CD4-positive, alpha-beta T cell treated with Interleukin-2 at 100 ng/mL for 4 hours (primary cell): ENCODE results near the gene ROR2.
"Not testable (repeated sequence)": the region's sequence is repeated elsewhere in the genome, so short reads cannot be mapped to it uniquely, and the experiment has no call there.

Experiments used
- DNase-seq: peaks from one replicate; pipeline ENCODE4 v3.0.0-alpha.2; 2020; ENCODE audit warnings: low spot score

ROR2 gene

DNA sequence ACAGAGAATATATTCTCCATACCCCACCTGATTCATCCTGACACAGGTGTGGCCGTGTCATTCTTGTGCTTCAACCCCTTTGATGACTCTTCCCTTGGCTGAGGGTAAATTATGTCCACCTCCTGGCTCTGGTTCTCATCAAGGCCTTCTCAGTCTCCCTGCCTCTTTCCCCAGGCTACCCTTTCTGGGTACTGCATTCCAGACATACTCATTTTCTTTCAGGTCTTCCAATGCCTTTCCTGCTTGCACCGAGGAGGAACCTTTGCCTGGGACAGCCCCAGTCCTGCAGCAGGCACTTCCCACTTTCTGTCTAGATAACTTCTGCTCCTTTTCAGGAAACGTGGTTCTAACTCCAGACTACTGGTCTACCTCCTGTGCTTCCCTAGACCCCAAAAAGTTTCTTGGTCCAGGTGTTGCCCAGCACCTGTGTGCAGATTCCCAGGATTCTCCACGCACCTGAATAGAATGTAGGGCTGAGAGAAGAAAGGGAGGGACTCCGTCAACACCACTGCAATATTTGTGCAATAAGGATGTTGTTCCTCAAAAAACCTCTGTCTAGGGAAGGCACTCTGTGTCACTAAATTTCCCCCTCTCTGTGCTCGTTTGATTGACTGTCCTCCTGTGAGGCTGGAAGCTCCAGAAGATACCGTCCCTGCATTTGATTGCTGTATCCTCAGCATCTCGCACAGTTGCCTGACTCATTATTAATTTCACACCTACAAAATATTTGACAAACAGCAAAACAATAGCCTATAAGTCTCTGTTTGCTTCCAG lies 271.0 kb downstream of the ROR2 start:
- no peak for DNase-seq

DNA sequence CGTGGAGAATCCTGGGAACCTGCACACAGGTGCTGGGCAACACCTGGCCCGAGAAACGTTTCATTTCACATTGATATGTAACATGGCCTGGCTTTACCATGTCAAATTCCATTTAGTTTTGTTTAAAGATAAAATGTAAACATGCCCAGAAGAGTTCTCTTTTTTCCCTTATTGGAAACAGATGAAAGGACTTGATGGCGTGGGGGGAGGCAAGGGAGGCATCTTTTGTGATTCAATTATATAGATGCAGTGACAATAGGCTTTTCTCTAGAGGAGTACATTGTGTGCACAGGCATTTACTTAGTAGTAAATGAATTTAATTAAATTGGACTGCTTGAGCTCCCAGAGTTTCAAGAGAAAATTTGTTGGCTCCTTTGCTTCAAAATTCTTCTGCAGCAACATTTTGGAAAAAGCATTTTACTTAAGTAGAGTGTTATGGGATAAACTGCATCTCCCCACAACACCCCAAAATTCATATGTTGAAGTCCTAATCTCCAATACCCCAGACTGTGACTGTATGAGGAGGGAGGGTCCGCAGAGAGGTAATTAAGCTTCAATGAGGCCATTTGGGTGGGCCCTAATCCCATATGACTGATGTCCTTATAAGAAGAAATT lies 272.1 kb downstream of the ROR2 start:
- no peak for DNase-seq

DNA sequence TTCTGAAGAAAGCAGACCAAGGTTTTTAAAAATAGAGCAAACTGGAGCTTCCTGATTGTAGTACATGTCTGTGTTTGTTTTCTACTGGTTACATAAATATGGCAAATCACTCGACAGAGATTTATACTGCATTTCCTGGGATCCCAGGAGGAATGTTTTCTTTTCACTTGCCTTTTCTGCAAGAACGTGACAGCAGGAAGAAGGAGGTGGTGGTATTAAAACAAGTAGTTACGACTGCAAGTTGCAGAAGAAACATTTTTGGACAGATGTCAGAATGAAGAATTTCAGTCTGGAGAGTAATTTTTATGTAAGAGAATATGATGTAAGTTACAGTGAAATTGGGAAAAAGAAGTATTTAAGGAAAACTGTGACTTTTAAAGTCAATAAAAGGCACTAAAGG lies 272.7 kb downstream of the ROR2 start:
- DNase-seq = no peak

DNA sequence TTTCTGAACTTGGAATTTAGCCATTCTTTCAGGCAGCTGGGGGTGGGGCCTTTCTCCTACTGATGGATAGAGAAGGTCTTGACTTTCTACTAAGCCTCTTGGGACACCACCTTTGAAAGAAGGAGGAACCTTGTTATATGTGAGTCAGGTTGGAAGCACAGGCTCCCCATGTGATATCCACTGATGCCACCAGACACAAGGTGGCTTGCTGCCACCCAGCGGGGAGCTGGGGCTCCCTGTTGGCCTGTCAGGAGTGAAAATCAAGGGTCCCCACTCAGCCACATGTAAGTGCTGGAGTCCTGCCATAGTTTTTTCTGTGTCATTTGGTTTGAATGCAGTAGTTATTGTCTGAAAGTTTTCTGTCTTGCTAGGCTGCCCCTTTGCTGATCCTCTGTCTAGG lies 274.0 kb downstream of the ROR2 start:
- no peak for DNase-seq

DNA sequence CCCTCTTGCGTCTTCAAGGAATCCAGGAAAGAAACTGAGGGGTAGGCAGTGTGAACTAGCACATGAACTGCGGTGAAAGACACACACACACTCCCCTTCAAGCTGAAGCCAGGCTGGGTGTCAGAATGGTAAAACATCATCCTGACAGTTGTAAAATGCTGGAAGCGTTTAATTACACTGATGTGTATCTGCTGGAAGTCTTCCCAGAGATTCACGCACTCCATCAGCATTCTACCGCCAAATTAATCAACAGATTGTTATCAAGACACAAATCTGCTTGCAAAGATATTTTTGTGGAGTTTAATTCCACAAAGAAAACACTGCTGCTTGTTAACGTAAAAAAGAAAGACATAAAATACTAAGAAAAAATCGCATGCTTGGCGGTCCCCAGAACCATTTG lies 285.4 kb downstream of the ROR2 start:
- no peak for DNase-seq

DNA sequence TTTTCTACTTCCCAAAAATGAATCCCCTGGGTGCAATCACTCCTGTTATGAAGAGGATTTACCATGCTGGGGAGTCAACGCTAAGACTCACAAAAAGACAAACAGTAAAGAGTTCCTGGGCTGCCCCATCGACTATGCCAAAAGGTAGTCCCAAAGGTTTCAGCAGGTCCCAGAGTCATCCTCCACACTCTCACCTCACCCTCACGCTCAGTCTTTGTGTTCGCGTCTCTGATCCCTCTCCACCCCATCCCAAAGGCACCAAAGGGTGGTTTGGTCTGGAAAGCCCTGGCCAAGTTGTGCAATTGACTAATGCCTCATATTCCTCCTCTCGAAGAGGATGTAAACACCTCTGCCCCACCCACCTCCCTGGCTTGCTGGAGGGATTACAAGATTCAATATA lies 286.2 kb downstream of the ROR2 start:
- no peak for DNase-seq

DNA sequence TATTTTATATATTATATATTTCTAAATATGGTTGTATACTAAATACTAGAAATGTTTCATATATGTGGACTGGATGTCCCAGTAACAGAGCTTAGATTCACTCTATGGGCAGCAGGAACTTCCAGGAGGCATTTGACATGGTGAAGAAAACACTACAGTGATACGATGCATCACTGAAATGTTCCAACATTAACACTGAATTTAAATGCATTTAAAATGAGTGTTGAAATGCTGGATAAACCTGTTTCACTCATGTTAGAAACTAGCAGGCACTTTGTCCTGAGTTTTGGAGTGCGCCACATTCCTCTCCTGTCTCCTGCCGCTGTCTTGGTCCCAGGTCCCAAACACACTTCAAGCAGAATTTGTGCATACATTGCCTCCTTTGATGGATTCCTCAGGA lies 288.6 kb downstream of the ROR2 start:
- DNase-seq = no peak

DNA sequence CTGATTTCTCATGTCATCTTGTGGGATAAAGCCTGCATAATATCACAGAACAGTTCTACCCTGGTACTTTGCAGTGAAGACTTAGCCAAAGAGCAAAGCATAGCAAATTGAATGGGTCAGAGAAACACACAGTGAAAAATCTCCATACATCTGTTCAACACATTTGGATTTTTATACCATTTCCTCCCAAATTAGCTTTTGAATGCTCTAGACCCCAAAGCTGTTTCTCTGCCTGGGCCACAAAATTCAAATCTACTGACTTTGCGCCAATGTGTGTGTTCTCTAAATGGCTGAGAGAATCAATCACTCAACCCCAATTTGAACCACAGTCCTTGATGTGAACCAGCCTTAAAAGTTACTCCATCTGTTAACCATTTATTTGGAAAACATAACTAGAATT lies 289.5 kb downstream of the ROR2 start:
- no peak for DNase-seq

DNA sequence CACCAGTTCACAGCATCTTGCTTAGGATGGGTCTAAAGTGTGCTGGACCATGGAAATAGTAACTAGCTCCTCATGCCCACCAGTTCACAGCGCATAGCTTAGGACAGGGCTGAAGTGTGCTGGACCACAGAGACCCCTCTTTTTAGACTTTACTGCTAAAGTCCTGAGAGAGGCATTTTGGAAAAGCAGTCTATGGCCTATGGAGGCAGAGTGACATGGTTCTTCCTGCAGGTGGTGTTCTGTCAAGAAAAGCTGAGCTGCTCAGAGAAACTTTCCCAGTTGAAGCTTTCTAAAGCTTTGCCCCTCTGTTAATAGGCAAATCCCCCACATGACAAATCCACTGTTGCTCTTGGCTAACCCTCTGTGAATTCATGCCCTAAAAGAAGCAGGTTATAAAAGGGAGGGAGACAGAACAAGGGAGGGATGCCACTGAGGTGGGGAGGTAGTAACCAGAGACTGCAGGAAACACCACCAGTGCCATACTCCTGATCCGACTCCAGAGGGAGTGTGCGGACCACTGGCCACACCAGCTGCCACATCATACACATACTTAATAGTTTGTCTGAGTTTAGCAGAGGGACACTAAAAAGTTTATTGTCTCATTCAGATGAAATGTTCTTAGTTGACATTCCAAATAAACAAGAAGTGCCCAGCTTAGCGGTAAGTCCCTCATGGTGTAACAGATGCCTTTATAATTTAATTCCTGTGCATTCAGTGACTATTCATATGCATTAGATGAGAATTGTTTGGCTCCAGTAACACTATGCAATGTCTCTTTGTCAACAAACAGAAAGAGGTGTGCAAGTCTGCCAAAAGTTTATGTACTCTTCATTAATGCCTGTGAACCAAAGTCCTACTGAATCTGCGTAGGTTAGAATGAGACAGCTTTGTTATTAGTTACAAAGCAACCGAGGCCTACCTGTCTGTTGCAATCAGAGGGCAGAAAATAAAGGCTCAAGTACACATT lies 290.2 kb downstream of the ROR2 start:
- no peak for DNase-seq

DNA sequence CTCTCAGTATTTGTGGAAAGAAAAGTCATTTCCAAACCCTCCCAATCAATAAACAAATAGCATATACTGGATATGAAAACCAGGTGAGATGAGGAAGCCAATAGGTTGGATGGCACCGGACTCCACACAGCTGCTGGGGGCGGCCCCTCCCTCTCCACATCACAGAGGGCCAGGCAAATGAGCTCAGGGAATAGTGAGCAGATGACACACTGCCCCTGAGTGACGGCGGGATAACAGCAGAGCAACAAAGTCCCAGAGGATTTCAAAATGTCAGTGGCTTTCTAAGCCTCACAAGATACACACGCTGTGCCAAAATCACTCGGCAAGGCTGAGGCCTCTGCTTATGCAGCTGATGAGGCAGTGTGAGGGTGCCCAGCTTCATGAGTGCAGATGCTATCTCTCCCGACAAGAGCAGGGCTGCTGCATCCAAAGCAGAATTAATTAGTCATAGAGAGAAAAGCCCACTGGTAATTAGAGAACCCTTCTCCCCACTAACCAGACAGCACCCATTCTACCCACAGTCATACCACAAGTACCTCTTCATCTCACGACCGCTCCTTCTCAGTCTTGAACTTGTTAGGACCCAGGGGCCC lies 291.4 kb downstream of the ROR2 start:
- DNase-seq = no peak

DNA sequence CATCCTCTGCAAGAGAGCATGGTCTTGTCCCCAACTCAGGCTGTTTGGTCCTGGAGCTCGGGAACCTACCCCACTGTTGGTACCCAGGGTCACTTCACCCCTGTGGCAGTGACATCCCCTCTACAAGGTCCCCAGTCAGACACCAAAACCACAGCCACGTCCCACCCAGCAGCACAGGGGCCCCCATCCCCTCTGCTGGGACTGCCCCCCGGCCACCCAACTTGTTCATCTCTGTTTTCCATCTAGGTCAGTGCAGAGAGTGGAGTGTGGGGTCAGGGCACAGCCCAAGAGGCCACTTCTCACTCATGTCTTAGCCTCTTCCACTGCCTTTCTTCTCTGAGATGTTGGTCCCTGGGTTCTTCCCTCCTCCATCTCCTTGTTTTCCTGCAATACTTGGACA lies 292.5 kb downstream of the ROR2 start:
- DNase-seq = no peak

DNA sequence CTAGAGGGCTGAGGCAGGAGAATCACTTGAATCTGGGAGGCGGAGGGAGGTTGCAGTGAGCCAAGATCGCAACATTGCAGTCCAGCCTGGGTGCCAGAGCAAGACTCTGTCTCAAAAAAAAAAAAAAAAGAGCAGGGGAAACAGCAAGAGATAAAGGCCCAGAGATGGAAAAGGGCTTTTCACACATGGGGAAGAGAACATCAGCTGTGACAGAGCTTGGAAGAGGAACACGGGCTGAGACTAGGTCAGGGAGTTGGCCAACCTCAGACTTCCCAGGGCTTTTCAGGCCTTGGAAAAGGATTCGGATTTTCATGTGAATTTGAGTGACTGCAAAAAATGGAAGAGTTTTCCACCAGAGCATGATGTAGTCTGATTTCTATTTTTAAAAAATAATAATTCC lies 294.4 kb downstream of the ROR2 start:
- no peak for DNase-seq

DNA sequence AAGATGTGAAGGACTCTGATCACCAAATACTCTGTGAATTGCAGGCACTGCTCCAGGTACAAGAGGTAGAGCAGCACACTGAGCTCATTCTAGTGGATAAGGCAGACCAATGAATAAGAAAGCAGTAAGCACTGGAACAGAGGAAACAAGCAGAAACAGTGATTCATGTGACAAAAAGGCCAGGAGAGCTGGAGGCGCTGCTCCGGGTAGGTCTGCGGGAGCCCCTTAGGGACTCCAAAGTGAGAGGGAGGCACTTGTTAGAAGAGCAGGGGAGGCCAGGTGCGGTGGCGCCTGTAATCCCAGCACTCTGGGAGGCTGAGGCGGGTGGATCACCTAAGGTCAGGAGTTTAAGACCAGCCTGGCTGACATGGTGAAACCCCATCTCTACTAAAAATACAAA lies 294.8 kb downstream of the ROR2 start:
- no peak for DNase-seq

DNA sequence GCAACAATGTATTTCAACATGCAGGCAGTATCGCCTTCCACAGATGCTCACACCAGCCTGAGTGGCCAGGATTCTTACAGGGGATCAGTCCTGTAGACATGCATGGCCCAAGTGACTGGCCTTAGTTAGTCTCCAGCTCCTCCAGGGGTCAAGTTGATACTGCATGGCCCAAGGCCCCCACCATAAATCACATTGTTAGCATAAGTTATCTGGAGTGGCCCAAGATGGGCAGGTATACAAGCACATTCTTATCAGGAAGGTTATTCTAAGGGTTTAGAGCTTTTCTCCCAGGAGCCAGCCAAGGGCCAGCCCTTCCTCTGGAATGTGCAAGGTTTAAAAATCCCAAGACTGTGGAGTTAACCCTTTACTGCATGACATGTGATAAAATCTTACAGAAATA lies 295.5 kb downstream of the ROR2 start:
- no peak for DNase-seq

DNA sequence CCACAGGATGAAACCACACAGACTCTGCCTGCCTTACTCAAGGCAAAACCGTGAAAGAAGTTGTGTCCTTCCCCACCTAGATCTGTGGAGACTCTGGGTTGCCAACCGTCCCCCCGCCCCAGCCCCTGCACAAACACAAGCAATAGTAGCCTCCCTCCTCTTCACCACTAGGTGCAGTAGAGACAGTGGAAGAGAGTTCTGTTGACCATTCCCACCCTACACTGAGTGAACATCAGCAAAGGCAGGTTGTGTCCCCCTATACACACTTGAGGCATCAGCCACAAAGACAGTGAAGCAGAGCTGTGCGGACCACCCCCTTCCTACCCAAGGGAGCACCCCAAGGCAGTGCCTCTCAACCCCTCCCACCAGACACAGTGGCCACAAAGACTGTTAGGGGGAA lies 302.7 kb downstream of the ROR2 start:
- no peak for DNase-seq

DNA sequence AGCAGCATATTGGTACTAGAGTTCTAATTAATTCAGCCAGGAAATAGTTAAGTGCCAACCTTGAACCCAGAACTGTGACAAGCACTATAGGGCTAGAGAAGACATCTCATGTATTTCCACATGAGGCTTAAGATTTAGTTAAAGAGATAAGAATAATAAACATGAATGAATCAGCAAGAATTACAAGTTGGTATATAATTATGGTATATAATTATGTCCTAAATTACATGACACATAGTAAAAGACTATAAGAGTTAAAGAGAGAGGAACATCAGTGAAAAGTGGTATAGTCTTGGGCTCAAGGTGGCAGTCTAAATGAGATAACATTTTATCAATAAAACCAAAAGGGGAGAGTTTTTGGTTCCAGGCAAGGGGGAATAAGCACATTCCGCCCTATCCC lies 303.3 kb downstream of the ROR2 start:
- DNase-seq = no peak

DNA sequence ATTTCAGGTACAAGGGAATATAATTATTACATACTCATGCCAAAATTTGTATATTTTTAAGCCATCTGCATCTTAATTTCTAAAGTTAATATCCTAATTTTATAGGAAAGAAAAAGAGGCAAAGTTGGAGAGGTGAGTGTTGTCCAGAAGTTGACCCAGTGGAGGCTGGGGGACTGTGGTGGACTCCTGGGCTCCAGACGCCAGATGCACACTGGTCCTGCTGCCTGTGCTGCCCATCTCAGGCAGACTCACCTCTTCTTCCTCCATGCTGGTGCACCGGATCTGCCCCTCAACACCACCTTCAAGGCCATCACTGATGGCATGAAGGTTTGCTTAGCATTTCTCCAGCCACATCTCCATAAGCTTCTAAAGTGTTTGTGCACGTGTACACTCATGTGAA lies 305.6 kb downstream of the ROR2 start:
- no peak for DNase-seq

DNA sequence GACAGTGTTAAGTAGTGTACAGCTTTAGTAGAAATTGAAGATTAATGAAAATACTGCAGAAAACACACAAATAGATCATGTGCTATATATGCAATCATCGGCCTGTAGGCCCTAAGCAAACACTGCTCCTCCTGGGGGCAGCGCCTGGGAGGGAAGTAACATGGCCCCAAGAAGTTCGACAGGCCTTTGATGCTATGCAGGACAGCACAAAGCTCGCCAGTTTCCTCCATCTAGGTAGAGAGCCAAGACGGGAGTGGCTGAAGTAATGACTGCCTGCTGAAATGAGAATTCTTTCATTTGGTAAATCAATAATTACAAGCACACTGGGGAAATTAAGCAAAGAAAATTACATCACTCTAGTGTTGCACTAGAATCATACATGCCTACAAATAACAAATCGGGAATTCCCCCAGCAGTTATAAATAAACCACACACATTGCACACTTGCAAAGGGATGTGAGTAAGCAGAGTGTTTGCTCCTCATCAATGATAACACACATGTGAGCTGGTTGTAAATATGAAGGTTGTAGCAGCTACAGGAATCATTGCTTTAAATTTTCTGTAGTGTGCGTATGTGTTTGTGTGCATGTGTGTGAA lies 306.4 kb downstream of the ROR2 start:
- no peak for DNase-seq

DNA sequence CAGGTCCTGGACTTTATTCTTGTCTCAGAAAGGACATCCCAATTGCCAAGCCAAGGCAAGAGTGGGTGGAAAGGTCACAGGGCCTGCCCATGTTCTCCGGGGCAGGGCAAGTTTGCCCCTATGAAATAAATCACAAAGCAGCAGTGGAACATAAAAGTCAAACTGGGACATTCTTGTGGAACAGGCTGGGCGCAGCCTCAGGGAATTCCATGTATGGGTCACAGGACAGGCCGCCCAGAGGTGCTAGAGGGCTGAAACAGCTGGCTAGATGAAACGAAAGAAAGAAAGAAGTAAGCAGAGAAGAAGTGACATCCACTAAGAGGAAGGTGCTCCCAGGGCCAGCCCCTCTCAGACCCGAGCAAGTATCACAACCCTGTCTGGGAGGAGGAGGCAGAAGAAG lies 307.3 kb downstream of the ROR2 start:
- DNase-seq = no peak

DNA sequence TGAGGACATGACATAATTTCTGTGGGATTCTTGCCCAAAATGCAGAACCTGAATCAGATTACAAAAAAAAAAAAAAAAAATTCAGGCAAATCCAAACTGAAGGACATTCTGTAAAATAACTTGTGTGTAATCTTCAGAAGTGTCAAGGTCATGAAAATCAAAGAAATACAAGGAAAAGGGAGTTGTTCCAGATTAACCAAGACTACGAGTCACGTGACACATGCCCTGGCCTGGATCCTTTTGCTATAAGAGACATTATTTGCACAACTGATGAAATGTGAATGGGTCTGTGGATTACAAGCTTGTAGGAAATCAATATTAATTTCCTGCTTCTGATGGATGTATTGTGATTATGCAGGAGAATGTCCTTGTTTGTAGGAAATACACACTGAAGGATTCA lies 309.6 kb downstream of the ROR2 start:
- no peak for DNase-seq

DNA sequence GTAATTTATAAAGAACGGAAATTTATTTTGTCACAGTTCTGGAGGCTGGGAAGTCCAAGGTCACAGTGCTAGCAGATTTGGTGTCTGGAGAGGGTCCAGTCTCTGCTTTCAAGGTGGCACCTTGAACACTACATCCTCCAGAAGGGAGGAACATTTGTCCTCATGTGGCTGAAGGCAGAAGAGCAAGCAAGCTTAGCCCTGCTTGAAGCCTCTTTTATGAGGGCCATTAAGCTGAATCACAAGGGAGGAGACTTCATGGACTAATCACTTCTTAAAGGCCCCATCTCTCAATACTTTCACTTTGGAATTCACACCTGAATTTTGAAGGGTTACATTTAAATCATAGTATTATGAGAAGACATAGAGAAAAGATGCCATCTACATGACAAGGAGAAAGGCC lies 311.0 kb downstream of the ROR2 start:
- DNase-seq = no peak

DNA sequence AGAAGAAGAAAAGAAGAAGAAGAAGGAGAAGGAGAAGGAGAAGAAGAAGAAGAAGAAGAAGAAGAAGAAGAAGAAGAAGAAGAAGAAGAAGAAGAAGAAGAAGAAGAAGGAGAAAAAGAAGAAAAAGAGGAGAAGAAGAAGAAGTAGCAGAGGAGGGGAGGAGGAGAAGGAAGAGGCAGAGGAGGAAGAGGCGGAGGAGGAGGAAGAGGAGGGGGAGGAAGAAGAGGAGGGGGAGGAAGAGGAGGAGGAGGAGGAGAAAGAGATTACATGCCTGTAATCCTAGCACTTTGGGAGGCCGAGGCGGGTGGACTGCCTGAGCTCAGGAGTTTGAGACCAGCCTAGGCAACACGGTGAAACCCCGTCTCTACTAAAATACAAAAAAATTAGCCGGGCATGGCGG lies 315.2 kb downstream of the ROR2 start:
- DNase-seq = not testable (repeated sequence)
